ENCODE measurements around the gene RIC3.

GRCh38 chr11:8108421-8108820 is 60.4 kb downstream of the RIC3 start:
- no peak for TF ChIP-seq POLR2A (IDR thresholded peaks at IDR 0.05)
- TF ChIP-seq, protein P1, sequence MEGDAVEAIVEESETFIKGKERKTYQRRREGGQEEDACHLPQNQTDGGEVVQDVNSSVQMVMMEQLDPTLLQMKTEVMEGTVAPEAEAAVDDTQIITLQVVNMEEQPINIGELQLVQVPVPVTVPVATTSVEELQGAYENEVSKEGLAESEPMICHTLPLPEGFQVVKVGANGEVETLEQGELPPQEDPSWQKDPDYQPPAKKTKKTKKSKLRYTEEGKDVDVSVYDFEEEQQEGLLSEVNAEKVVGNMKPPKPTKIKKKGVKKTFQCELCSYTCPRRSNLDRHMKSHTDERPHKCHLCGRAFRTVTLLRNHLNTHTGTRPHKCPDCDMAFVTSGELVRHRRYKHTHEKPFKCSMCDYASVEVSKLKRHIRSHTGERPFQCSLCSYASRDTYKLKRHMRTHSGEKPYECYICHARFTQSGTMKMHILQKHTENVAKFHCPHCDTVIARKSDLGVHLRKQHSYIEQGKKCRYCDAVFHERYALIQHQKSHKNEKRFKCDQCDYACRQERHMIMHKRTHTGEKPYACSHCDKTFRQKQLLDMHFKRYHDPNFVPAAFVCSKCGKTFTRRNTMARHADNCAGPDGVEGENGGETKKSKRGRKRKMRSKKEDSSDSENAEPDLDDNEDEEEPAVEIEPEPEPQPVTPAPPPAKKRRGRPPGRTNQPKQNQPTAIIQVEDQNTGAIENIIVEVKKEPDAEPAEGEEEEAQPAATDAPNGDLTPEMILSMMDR (IDR thresholded peaks at IDR 0.05) = no peak

All from uterus (tissue), 2 donors.